OCI-LY1 (cell line): ENCODE measurements around the gene EMC8.

Experiments used
- H2AFZ ChIP-seq: fragments of 200-600 bp; sonication (generic), shearing (Covaris generic); 2 replicates; pipeline ENCODE4 v1.6.0; 2014; ENCODE audit warnings: antibody characterized with exemption, mild to moderate bottlenecking, low read length
- H3F3A ChIP-seq: fragments of 200-600 bp; sonication (generic), shearing (Covaris generic); 2 replicates; pipeline ENCODE4 v1.6.0; 2014; ENCODE audit warnings: mild to moderate bottlenecking, antibody characterized with exemption, low read length, moderate library complexity; ENCODE audit not compliant: insufficient read depth
- H3K27ac ChIP-seq: fragments of 200-600 bp; sonication (generic); 2 replicates; pipeline ENCODE4 v1.5.1; 2014; ENCODE audit warnings: low read length, mixed run types, mild to moderate bottlenecking, low read depth; ENCODE audit not compliant: poor library complexity, severe bottlenecking
- H3K27me3 ChIP-seq: fragments of 200-600 bp; sonication (generic); 2 replicates; pipeline ENCODE4 v1.6.0; 2014; ENCODE audit warnings: antibody characterized with exemption, mild to moderate bottlenecking, low read length, moderate library complexity; ENCODE audit not compliant: insufficient read depth
- H3K36me3 ChIP-seq: fragments of 200-600 bp; sonication (generic); 2 replicates; pipeline ENCODE4 v1.6.1; 2014; ENCODE audit warnings: mild to moderate bottlenecking, antibody characterized with exemption, low read length, moderate library complexity, mixed read lengths; ENCODE audit not compliant: insufficient read depth
- H3K4me1 ChIP-seq: fragments of 200-600 bp; sonication (generic); 2 replicates; pipeline ENCODE4 v1.5.1; 2014; ENCODE audit warnings: mild to moderate bottlenecking, low read length, moderate library complexity; ENCODE audit not compliant: insufficient read depth, severe bottlenecking
- H3K4me2 ChIP-seq: fragments of 200-600 bp; sonication (generic), shearing (Covaris generic); 2 replicates; pipeline ENCODE4 v1.6.1; 2014; ENCODE audit warnings: low read length
- H3K4me3 ChIP-seq: fragments of 200-600 bp; sonication (generic); 2 replicates; pipeline ENCODE4 v1.5.1; 2014; ENCODE audit warnings: low read length, low read depth, mild to moderate bottlenecking, mixed read lengths; ENCODE audit not compliant: poor library complexity, severe bottlenecking
- H3K79me2 ChIP-seq: fragments of 200-600 bp; shearing (Covaris generic); 2 replicates; pipeline ENCODE4 v1.6.1; 2016; ENCODE audit warnings: mixed run types, low read length, mixed read lengths; ENCODE audit not compliant: insufficient read depth
- H3K9ac ChIP-seq: fragments of 200-600 bp; sonication (generic), shearing (Covaris generic); 2 replicates; pipeline ENCODE4 v1.6.1; 2014; ENCODE audit warnings: mild to moderate bottlenecking, low read length, mixed read lengths
- H3K9me2 ChIP-seq: fragments of 200-600 bp; sonication (generic), shearing (Covaris generic); 2 replicates; pipeline ENCODE4 v1.6.1; 2014; ENCODE audit warnings: low read depth, mild to moderate bottlenecking, low read length, mixed read lengths
- H3K9me3 ChIP-seq: fragments of 200-600 bp; shearing (Covaris generic); 2 replicates; pipeline ENCODE4 v1.6.1; 2014; ENCODE audit warnings: low read length, mixed read lengths
- H4K20me1 ChIP-seq: fragments of 200-600 bp; sonication (generic), shearing (Covaris generic); 2 replicates; pipeline ENCODE4 v1.6.0; 2016; ENCODE audit warnings: mild to moderate bottlenecking, low read length; ENCODE audit not compliant: insufficient read depth
- EZH2 ChIP-seq: fragments of 200-600 bp; sonication (generic), shearing (Covaris generic); IDR thresholded peaks from 2 replicates; pipeline ENCODE4 v1.8.0; 2017; ENCODE audit warnings: borderline replicate concordance, mixed run types, mild to moderate bottlenecking, antibody characterized with exemption, low read length, moderate library complexity, mixed read lengths
- TF ChIP-seq, protein P1 (sequence below): fragments of 200-600 bp; sonication (generic), shearing (Covaris generic); IDR thresholded peaks from 2 replicates; pipeline ENCODE4 v1.5.1; 2017; ENCODE audit warnings: mild to moderate bottlenecking, antibody characterized with exemption, low read length, moderate library complexity, mixed read lengths

The EMC8 gene

GRCh38 chr16:85781156-85781555 is 18.2 kb downstream of the EMC8 start:
- TF ChIP-seq EZH2, result no peak
- TF ChIP-seq, protein P1, sequence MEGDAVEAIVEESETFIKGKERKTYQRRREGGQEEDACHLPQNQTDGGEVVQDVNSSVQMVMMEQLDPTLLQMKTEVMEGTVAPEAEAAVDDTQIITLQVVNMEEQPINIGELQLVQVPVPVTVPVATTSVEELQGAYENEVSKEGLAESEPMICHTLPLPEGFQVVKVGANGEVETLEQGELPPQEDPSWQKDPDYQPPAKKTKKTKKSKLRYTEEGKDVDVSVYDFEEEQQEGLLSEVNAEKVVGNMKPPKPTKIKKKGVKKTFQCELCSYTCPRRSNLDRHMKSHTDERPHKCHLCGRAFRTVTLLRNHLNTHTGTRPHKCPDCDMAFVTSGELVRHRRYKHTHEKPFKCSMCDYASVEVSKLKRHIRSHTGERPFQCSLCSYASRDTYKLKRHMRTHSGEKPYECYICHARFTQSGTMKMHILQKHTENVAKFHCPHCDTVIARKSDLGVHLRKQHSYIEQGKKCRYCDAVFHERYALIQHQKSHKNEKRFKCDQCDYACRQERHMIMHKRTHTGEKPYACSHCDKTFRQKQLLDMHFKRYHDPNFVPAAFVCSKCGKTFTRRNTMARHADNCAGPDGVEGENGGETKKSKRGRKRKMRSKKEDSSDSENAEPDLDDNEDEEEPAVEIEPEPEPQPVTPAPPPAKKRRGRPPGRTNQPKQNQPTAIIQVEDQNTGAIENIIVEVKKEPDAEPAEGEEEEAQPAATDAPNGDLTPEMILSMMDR, result no peak

GRCh38 chr16:85780281-85780680 is 19.1 kb downstream of the EMC8 start:
- Histone ChIP-seq H3K4me1 (no peaks in the 10 kb centered on the region), H3K4me3 (no peak overlapping the region), H4K20me1 (no peaks in the 10 kb centered on the region), H3K27ac (no peak overlapping the region), H3K27me3 (no peaks in the 10 kb centered on the region), H3K9me3 (no peaks in the 10 kb centered on the region), H3K4me2 (no peak overlapping the region), H3K9ac (no peak overlapping the region), H3K79me2 (no peaks in the 10 kb centered on the region), H2AFZ (no peak overlapping the region), H3F3A (no peaks in the 10 kb centered on the region), H3K36me3 (peaks cover 47% of the 10 kb centered on the region), H3K9me2 (no peaks in the 10 kb centered on the region)
- TF ChIP-seq, protein P1, result no peak
- TF ChIP-seq EZH2, result no peak

More at GRCh38 chr16:85781156-85781555, 18.2 kb downstream of the EMC8 start:
- no peak overlapping the region for H3K4me2 ChIP-seq
- no peaks in the 10 kb centered on the region for H3K9me2 ChIP-seq
- no peaks in the 10 kb centered on the region for H3K4me1 ChIP-seq
- peaks cover 55% of the 10 kb centered on the region for H3K36me3 ChIP-seq
- no peaks in the 10 kb centered on the region for H3K27me3 ChIP-seq
- no peak overlapping the region for H3K27ac ChIP-seq
- no peaks in the 10 kb centered on the region for H3K9me3 ChIP-seq
- H2AFZ ChIP-seq, result no peak overlapping the region
- H3K9ac ChIP-seq, result no peak overlapping the region
- no peaks in the 10 kb centered on the region for H3F3A ChIP-seq
- H4K20me1 ChIP-seq, result no peaks in the 10 kb centered on the region
- no peak overlapping the region for H3K4me3 ChIP-seq
- H3K79me2 ChIP-seq, result no peaks in the 10 kb centered on the region

GRCh38 chr16:85778873-85779272 is 20.5 kb downstream of the EMC8 start:
- Histone ChIP-seq H3K4me1 (no peaks in the 10 kb centered on the region), H3K27me3 (no peaks in the 10 kb centered on the region), H3K9me2 (no peaks in the 10 kb centered on the region), H3K9me3 (no peaks in the 10 kb centered on the region), H3K4me3 (no peak overlapping the region), H3K79me2 (no peaks in the 10 kb centered on the region), H3K36me3 (peaks cover 47% of the 10 kb centered on the region), H3K4me2 (no peak overlapping the region), H4K20me1 (no peaks in the 10 kb centered on the region), H3K9ac (no peak overlapping the region), H3F3A (no peaks in the 10 kb centered on the region), H2AFZ (no peak overlapping the region), H3K27ac (no peak overlapping the region)
- TF ChIP-seq, protein P1, result no peak
- TF ChIP-seq EZH2, result no peak
